Liver (tissue), 9 donors: ENCODE data around the gene PLEKHG4. TPM values are rescaled to one million over a fixed set of nuclear protein-coding genes. Genes with fewer than 3 reads are reported as not detected.

Experiments used
- DNase-seq: peaks from one replicate; pipeline ENCODE4 v3.0.0-alpha.2; 2017; ENCODE audit warnings: low spot score
- H3K27ac ChIP-seq, 2 donors: one replicate each; pipeline ENCODE4 v1.7.0; 2013; ENCODE audit warnings: inconsistent platforms in 2 of 2, low read length in 2 of 2, control low read depth in 1 of 2, low read depth in 1 of 2, mild to moderate bottlenecking in 1 of 2
- H3K27me3 ChIP-seq, 4 donors: one replicate each; pipeline versions ENCODE4 v1.6.1 to v1.7.0; 2013; ENCODE audit warnings: low read length in 3 of 4, inconsistent platforms in 1 of 4, mild to moderate bottlenecking in 1 of 4, moderate library complexity in 1 of 4; ENCODE audit not compliant: control insufficient read depth in 4 of 4, insufficient read depth in 4 of 4
- H3K36me3 ChIP-seq, 4 donors: one replicate each; pipeline versions ENCODE4 v1.6.1 to v1.7.0; 2013; ENCODE audit warnings: low read length in 3 of 4, mild to moderate bottlenecking in 3 of 4, low read depth in 1 of 4, moderate library complexity in 1 of 4; ENCODE audit not compliant: control insufficient read depth in 4 of 4, insufficient read depth in 3 of 4
- H3K4me1 ChIP-seq, 4 donors: one replicate each; pipeline versions ENCODE4 v1.6.1 to v1.7.0; 2013; ENCODE audit warnings: low read length in 3 of 4, mild to moderate bottlenecking in 3 of 4, moderate library complexity in 1 of 4; ENCODE audit not compliant: control insufficient read depth in 4 of 4, insufficient read depth in 4 of 4
- H3K4me3 ChIP-seq, 3 donors: one replicate each; pipeline versions ENCODE4 v1.6.1 to v1.7.0; 2013; ENCODE audit warnings: low read length in 3 of 3, control low read depth in 1 of 3, low read depth in 1 of 3, mild to moderate bottlenecking in 1 of 3
- H3K9ac ChIP-seq, 2 donors: one replicate each; pipeline ENCODE4 v1.7.0; 2013; ENCODE audit warnings: low read length in 2 of 2, mild to moderate bottlenecking in 2 of 2, moderate library complexity in 2 of 2, control low read depth in 1 of 2, low read depth in 1 of 2
- H3K9me3 ChIP-seq, 4 donors: one replicate each; pipeline versions ENCODE4 v1.6.1 to v1.7.0; 2013; ENCODE audit warnings: low read length in 3 of 4; ENCODE audit not compliant: control insufficient read depth in 4 of 4
- ATF3 ChIP-seq: IDR thresholded peaks from 2 replicates; pipeline ENCODE4 v1.6.1; 2016; ENCODE audit warnings: antibody characterized with exemption
- FOXA1 ChIP-seq: IDR thresholded peaks from 2 replicates; pipeline ENCODE4 v1.6.1; 2016; ENCODE audit warnings: antibody characterized with exemption
- FOXA2 ChIP-seq: IDR thresholded peaks from 2 replicates; pipeline ENCODE4 v1.6.1; 2016; ENCODE audit warnings: antibody characterized with exemption
- GABPA ChIP-seq, 2 donors: IDR thresholded peaks in 1 of 2; conservative IDR thresholded peaks in 1 of 2; 2 replicates each; pipeline ENCODE4 v1.6.1; 2016; ENCODE audit warnings: antibody characterized with exemption in 2 of 2, mild to moderate bottlenecking in 1 of 2, moderate library complexity in 1 of 2
- HNF4A ChIP-seq, 2 donors: conservative IDR thresholded peaks; 2 replicates each; pipeline ENCODE4 v1.6.1; 2016; ENCODE audit warnings: antibody characterized with exemption in 2 of 2, mild to moderate bottlenecking in 2 of 2
- HNF4G ChIP-seq: IDR thresholded peaks from 2 replicates; pipeline ENCODE4 v1.6.1; 2016; ENCODE audit warnings: antibody characterized with exemption
- JUND ChIP-seq, 2 donors: IDR thresholded peaks; 2 replicates each; pipeline ENCODE4 v1.6.1; 2016; ENCODE audit warnings: antibody characterized with exemption in 2 of 2
- NR2F2 ChIP-seq: IDR thresholded peaks from 2 replicates; pipeline ENCODE4 v1.6.1; 2016; ENCODE audit warnings: antibody characterized with exemption
- RAD21 ChIP-seq, 2 donors: IDR thresholded peaks; 2 replicates each; pipeline ENCODE4 v1.6.1; 2016; ENCODE audit warnings: antibody characterized with exemption in 2 of 2, mild to moderate bottlenecking in 2 of 2
- REST ChIP-seq: IDR thresholded peaks from 2 replicates; pipeline ENCODE4 v1.6.1; 2016; ENCODE audit warnings: antibody characterized with exemption, mild to moderate bottlenecking
- RXRA ChIP-seq, 2 donors: IDR thresholded peaks; 2 replicates each; pipeline ENCODE4 v1.6.1; 2017 to 2018; ENCODE audit warnings: antibody characterized with exemption in 2 of 2, mild to moderate bottlenecking in 1 of 2
- SP1 ChIP-seq: IDR thresholded peaks from 2 replicates; pipeline ENCODE4 v1.6.1; 2018; ENCODE audit warnings: antibody characterized with exemption, mild to moderate bottlenecking
- TAF1 ChIP-seq: conservative IDR thresholded peaks from 2 replicates; pipeline ENCODE4 v1.6.1; 2016; ENCODE audit warnings: antibody characterized with exemption, mild to moderate bottlenecking
- YY1 ChIP-seq: IDR thresholded peaks from 2 replicates; pipeline ENCODE4 v1.6.1; 2016; ENCODE audit warnings: antibody characterized with exemption, mild to moderate bottlenecking
- ZBTB33 ChIP-seq: IDR thresholded peaks from 2 replicates; pipeline ENCODE4 v1.6.1; 2016; ENCODE audit warnings: antibody characterized with exemption
- WGBS: extraction: QIAGEN DNeasy Blood & Tissue Kit; methylation state at CpG from one replicate; pipeline ENCODE4 v1.1.7; 2013; 5-methylcytosine and 5-hydroxymethylcytosine counted together
- polyA plus RNA-seq, 2 donors: library from polyadenylated mRNA; stranded (reverse) in 1 of 2; unstranded in 1 of 2; fragments of 200-250 nt in 1 of 2; fragments of >200 nt in 1 of 2; fragmentation: Nextera tagmentation in 1 of 2; extraction: Ambion mirVana in 1 of 2; gene quantifications; one replicate each; pipeline versions ENCODE4 v1.2.1 to v1.2.3, GENCODE V29; 2013 to 2015
- total RNA-seq, 2 donors: library from RNA; depleted of rRNA; stranded (reverse); fragments of >200 nt; gene quantifications; one replicate each; pipeline ENCODE4 v1.2.3, GENCODE V29; 2014
- TF ChIP-seq, protein P1 (sequence below): fragments of 150-350 bp; IDR thresholded peaks from 2 replicates; pipeline ENCODE4 v1.5.1; 2017; ENCODE audit warnings: improper control_type of control experiment, low read depth, low read length; ENCODE audit not compliant: missing input control
- TF ChIP-seq, protein P2 (sequence below): IDR thresholded peaks from 2 replicates; pipeline ENCODE4 v1.6.1; 2016; ENCODE audit warnings: antibody characterized with exemption
- donor health status: healthy.
- donor health status: healthy.
- donor health status: healthy.
- donor health status: healthy.
- donor health status: healthy.

Gene PLEKHG4
- total and polyA plus RNA-seq, 4 donors = 0.21 to 2.6 (median 0.68) TPM

- DNase-seq = no peak
- Histone ChIP-seq H3K4me3 (no peak overlapping the region), H3K36me3 (no peaks in the 10 kb centered on the region), H3K27me3 (no peaks in the 10 kb centered on the region), H3K9me3 (no peaks in the 10 kb centered on the region), H3K27ac (no peak overlapping the region), H3K9ac (no peak overlapping the region), H3K4me1 (peaks cover 0 to 2% (median 0%) of the 10 kb centered on the region in 4 donors)
- TF ChIP-seq, protein P1, sequence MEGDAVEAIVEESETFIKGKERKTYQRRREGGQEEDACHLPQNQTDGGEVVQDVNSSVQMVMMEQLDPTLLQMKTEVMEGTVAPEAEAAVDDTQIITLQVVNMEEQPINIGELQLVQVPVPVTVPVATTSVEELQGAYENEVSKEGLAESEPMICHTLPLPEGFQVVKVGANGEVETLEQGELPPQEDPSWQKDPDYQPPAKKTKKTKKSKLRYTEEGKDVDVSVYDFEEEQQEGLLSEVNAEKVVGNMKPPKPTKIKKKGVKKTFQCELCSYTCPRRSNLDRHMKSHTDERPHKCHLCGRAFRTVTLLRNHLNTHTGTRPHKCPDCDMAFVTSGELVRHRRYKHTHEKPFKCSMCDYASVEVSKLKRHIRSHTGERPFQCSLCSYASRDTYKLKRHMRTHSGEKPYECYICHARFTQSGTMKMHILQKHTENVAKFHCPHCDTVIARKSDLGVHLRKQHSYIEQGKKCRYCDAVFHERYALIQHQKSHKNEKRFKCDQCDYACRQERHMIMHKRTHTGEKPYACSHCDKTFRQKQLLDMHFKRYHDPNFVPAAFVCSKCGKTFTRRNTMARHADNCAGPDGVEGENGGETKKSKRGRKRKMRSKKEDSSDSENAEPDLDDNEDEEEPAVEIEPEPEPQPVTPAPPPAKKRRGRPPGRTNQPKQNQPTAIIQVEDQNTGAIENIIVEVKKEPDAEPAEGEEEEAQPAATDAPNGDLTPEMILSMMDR = no peak
- no peak for TF ChIP-seq SP1
- no peak for TF ChIP-seq ATF3
- TF ChIP-seq, protein P2, sequence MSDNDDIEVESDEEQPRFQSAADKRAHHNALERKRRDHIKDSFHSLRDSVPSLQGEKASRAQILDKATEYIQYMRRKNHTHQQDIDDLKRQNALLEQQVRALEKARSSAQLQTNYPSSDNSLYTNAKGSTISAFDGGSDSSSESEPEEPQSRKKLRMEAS = no peak
- no peak for TF ChIP-seq TAF1
- TF ChIP-seq ZBTB33 = no peak
- TF ChIP-seq RAD21 (IDR thresholded peaks at IDR 0.05) = no peak
- TF ChIP-seq JUND (IDR thresholded peaks at IDR 0.05) = no peak
- TF ChIP-seq HNF4A (conservative IDR thresholded peaks at IDR 0.05) = no peak
- no peak for TF ChIP-seq REST
- TF ChIP-seq GABPA (IDR thresholded peaks at IDR 0.05 in 1 of 2, conservative IDR thresholded peaks at IDR 0.05 in 1 of 2) = no peak
- TF ChIP-seq HNF4G = no peak
- no peak for TF ChIP-seq NR2F2
- TF ChIP-seq RXRA (IDR thresholded peaks at IDR 0.05) = no peak
- 96% methylated on average over 14 of the region's 14 CpGs for WGBS
Measured at GRCh38 chr16:67287960-67288359, 8.6 kb downstream of the PLEKHG4 start.

GRCh38 chr16:67291461-67291860 lies 12.1 kb downstream of the PLEKHG4 start:
- WGBS = 75% methylated on average over 7 of the region's 7 CpGs
- TF ChIP-seq FOXA2 (no peak), HNF4G (no peak), ZBTB33 (no peak), YY1 (no peak), ATF3 (no peak), TAF1 (no peak), GABPA (IDR thresholded peaks at IDR 0.05 in 1 of 2, conservative IDR thresholded peaks at IDR 0.05 in 1 of 2) (no peak), NR2F2 (no peak), RAD21 (IDR thresholded peaks at IDR 0.05) (no peak), FOXA1 (no peak), RXRA (IDR thresholded peaks at IDR 0.05) (no peak), JUND (IDR thresholded peaks at IDR 0.05) (no peak)
- TF ChIP-seq, protein P2 = no peak
- TF ChIP-seq, protein P1 = no peak
- Histone ChIP-seq H3K27ac (no peak overlapping the region), H3K27me3 (no peaks in the 10 kb centered on the region), H3K4me1 (no peaks in the 10 kb centered on the region), H3K9me3 (no peaks in the 10 kb centered on the region), H3K36me3 (no peaks in the 10 kb centered on the region), H3K4me3 (no peak overlapping the region), H3K9ac (no peak overlapping the region)
- DNase-seq = no peak
